ENCODE results near the gene LSM7.

LSM7 gene

DNA sequence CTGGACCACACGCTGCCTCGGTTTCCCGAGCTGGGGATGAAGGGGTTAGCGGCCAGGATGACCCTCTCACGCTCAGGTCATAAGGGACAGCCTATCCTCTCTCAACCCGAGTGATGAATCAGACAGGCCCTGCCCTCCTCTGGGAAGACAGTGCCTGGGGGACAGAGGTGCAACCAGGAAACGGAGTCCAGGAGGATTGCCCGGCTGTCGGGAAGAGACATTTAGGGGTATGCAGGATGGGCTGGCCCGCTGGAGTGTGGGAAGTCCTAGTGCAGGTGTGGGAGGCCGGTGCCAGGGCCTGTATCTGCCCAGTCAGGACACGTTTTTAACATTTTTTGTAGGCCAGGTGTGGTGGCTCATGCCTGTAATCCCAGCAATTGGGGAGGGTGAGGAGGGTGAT lies 8.3 kb downstream of the LSM7 start:
- DNase-seq = no peak

DNA sequence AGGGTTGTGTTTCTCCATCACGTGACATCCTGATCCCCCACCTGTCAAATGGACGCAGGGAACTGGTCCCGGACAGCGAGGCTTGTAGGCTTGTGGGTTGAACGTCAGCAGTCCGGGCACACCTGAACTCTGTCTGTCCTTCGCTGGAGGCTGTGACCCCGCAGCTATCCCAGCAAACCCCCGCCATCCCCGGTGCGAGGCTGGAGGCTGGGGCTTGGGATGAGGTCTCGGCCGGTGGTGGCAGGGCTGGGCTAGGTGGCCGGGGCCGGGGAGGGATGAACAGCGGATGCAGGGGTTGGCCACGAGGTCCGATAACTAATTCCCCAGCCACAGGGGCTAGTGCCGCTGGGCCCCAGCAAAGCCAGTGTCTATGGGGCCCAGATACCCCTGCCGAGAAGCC lies 8.8 kb downstream of the LSM7 start:
- DNase-seq = no peak

DNA sequence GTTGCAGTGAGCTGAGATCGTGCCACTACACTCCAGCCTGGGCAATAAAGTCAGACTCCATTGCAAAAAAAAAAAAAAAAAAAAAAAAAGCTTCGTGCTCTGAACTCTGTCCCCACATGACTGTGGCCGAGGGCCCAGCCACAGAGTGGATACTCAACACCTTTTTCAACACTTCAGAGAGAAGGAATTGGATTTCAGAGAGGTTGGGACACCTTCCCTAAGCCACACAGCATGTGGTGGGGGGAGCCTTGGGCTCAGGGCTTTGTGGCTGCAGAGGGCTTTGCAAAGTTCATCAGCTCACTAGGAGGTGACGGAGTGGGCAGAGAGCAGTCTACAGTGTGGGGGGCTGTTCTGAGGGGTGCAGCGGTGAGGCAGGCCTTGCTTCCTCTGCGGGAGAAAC lies 9.5 kb downstream of the LSM7 start:
- no peak for DNase-seq

DNA sequence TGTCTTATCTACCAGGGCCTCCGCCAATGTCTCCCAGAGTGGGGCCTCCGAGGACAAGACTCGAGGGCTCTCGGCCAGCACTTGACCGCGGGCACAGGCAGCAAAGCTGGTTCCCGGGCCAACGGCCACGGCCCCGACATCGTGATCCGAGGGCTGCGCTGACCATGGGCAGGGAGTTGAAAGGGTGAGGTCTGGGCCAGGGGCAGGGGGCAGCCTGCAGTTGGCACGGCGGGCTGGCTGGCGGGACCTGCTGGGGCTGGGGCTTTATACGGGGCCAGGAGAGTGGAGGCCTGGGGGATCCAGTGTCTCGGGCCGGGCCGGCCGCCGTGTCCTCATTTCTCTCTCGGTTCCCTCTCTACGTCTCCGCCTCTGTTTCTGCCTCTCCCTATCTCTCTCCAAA lies 10.6 kb downstream of the LSM7 start:
- no peak for DNase-seq

DNA sequence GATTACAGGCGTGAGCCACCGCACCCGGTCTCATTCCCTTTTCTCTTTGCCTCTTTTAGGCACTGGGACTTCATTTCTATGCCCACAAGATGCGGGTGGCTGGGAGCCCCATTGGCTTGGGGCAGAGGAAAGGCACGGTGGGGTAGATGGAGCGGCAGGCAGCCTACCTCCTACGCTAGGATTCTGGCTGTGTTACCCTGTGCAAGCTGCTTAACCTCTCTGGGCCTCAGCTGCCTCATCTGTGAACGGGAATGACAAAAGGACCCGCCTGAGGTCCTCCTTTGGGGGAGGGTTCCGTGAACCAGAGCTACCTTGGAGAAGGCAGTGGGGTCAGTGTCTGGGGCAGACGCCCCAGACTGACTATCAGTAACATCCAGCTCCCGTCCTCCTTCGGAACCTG lies 11.1 kb downstream of the LSM7 start:
- no peak for DNase-seq

DNA sequence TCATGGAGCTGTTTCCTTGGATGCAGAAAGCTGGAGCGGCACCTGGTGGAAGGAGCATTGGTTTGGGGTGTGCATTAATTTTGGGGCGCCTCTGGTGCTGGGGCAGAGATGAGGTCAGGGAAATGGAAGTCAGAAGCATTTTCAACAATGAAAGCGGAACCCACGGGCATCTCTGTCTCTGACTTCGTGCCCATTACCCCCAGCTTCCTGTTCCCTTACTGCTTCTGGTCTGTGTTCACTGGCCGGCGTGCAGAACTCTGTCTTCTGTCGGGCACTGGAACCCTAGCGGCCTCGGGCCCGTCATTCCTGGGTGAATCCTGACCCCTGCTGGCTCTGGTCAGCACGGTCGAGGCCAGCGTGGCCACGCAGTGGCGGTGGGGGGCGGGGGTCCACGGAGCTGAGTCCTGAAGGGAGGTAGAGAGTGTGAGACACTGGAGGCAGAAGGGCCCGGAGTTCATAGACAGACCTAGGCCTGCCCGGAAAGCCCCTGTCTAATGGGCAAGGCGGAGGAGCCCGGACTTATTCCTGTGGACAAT lies 12.5 kb downstream of the LSM7 start:
- DNase-seq = no peak

DNA sequence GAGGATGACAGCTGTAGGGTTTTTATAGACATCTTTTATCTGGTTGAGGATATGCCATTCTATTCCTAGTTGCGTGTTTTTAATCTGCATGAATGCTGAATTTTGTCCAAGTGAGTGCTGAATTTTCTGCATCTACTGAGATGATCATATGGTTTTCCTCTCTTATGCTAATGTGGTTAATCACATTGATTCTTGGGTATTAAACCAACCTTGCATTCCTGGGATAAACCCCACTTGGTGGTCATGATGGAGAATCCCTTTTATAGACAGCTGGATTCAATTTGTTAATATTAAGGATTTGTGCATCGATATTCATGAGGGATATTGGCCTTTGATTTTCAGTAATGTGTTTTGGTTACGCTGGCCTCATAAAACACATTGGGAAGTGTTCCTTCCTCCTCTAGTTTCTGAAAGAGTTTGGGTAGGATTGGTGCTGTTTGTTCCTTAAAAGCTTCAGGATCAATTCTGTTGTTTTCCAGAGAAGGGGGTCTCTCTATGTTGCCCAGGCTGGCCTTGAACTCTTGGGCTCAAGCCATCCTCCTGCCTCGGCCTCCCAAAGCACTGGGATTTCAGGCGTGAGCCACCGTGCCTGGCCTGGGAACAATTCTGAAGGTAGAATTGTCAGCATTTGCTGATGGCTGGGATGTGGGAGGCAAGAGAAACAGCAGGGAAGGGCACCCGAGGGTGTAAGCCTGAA lies 13.1 kb downstream of the LSM7 start:
- DNase-seq = no peak

DNA sequence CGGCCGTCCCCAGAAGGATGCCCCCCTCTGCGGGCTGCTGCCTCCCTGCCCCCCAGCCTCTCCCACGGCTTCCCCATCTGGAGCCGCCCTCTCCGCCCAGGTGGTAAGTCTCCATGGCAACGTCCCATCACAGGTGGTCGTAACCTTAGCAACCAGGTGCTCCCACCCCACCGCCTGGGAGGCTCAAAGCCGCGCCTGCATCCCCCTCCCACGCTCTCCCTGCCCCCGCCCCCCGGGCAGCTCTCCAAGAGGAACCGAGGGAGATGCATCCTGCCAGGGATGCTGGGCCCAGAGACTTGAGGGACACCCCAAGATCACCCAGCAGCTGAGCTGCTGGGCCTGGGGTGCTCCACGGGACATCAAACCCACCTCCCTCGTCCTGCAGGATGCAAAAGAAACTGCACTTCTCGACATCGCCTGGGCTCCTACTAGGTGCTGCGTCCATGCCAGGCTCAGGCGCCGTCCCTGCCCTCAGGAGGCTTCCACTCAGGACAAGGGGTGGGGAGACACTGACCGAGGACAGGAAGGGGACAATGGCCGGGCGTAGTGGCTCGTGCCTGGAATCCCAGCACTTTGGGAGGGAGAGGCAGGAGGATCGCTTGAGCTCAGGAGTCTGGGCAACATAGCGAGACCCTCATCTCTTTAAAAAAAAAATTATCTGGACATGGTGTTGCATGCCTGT lies 15.4 kb downstream of the LSM7 start:
- DNase-seq = no peak

DNA sequence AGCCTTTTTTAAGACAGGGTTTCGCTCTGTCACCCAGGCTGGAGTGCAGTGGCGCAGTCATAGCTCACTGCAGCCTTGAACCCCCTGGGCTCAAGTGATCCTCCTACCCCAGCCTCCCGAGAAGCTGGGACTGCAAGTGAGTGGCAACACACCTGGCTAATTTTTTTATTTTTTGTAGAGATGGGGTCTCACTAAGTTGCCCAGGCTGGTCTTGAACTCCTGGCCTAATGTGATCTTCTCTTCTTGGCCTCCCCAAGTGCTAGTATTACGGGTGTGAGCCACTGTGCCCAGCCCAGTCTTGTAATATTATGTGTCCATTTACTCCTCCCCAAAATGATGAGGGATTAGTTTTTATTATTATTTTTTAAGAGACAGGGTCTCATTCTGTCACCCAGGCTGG lies 17.3 kb downstream of the LSM7 start:
- no peak for DNase-seq

DNA sequence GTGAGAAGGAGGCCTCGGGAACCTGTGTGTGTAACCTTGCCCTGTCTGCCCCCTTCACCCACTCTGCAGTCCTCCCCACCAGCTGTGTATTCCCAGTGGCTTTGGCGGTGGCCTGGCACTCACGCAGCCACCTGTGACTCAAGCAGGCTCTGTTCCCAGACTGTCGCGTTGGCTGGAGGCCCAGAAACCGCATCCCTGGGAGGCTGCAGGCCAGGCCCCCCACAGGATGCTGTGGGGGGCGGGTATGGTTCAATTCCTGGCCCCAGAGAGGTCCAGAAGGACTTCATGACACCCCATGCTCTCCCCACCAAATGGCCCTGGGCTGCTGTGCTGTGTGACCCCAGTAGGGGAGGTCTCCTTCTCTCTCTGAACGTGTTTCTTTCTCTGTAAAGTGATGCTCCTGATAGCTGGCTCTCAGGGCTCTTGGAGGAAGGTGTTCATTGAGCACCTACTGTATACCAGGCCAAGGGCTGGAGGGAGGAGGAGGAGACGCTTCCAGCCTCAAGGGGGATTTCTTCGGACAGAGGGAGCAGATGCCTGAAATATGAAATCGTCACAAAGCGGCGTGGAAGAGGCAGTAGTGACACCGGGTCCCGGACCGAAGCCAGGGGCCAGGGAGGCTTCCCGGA lies 18.5 kb downstream of the LSM7 start:
- DNase-seq = no peak

DNA sequence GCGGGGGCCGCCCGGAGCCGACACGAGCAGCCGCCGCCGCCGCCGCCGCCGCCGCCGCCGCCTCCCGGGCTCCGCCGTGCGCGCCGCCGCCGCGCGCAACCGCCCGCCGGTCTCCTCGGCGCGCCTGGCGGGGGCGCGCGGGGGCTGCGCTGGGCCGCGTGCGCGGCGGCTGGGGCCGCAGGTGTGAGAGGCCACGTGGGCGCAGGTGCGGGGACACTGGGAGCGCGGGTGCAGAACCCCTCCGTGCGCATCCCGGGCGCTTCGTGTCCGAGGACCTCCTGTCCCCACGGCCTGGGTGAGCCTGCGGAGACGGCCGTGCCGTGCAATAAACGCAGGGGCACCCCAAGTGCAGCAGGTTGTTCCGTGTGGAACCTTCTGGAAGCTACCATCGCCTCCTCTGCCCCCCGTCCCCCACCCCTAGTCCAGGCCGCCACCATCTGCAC lies 20.3 kb downstream of the LSM7 start, which contains the start of gene LINGO3:
TSS of gene LINGO3 (minus strand) at position 41 of the 443 bp plus-strand sequence. CDS start 16,378 bp downstream, outside the sequence.
- DNase-seq = no peak

DNA sequence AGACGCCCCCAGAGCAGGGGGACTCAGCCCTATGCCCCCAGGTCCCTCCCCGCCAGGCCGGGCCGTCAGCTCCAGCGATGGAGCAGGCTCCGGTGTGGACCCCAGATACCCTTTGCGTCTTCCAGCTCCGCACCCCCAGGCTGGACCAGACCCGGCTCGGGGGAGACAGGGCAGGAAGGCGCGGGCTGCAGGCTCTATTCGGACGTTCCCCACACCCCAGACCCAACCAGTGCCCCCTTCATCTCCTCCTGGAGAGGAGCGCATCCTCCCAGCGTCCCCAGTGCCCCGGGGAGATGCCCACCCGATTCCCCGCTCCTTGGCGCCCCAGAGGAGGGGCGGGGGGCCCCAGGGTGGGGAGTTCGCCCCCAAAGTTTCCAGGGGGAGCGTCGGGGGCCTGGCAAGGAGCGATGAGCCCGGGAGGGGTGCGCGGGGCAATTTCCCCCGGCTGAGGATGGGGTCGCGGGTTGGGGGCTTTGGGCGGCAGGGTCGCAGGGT lies 20.8 kb downstream of the LSM7 start:
- DNase-seq = no peak

DNA sequence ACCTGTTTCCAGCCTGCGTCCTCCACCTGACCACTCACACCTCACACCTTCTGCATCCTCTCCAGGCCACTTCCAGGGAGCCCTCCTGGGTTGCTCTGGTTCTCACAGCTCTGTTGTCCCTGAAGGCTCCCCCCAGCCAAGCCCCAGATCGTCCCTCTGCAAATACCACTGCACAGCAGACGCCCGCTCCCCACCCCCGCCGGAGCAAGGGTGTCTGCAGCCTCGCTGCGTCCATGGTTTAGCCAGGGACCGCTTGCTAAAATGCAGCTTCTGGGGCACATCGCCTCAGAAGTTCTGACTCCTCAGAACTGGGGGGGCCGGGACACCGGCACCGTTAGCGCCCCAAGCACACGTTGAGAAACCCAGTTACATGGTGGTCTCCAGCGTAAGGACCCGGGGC lies 21.4 kb downstream of the LSM7 start:
- no peak for DNase-seq

DNA sequence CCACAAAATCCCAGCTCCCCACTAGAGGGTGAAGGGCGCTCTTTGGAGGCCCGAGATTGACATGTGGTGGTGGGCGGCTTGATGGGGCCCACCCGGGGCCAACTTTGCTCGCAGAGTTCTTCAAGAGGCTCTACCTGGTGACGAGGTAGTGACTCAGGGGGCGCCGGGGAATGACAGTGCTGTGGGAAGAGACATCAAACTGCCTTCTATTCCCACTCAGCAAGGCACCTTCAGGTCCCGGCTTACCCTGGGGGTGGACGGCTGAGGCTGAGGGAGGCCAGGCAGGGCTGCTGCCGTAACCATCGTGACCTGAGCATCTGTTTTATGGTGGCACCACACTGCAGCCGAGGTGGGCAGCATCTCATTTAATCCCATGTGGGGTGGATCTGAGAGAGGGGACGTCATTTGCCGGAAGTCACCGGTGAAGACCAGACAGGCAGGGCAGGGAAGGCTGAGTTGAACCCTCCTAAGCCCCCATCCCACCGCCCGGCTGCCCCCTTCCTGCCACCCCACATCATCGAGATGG lies 22.0 kb downstream of the LSM7 start:
- no peak for DNase-seq

DNA sequence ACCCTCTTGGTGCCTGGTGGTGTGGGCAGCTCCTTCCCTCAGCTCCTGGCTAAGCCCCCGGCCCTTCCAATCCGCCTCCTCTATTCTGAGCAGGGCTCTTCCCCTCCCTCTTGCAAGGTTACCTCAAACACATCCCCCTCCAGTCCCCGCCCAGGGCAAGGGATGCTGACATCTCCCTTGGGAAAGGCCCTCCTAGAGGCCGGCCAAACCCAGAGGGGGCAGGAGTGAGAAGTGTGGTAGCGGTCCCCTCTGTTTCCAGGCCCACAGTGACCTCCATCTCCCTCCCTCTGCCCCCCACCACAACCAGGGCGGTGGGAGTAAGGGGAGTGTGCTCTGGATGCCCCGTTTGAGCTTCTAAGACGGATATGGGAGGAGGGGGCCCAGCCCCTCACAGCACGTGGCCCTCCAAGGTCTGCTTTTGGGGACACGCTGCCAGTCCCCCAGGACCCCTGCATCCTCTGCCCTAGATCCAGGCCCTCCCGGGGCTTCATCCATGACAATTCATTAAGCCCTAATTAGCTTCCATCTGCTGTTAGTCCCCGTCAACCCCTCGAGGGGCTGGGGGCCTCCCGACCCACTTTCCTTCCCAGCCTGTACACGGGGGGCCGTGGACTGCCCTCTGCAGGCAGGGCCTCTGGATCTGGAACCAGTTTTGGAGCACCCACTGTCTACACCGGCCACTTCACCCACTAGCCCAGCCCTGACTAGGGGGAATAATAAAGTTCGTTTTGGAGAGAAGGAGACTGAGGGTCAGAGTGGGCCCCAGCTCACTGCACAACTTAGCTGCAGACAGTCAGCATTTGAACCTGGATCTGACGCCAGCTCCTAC lies 22.7 kb downstream of the LSM7 start:
- no peak for DNase-seq

DNA sequence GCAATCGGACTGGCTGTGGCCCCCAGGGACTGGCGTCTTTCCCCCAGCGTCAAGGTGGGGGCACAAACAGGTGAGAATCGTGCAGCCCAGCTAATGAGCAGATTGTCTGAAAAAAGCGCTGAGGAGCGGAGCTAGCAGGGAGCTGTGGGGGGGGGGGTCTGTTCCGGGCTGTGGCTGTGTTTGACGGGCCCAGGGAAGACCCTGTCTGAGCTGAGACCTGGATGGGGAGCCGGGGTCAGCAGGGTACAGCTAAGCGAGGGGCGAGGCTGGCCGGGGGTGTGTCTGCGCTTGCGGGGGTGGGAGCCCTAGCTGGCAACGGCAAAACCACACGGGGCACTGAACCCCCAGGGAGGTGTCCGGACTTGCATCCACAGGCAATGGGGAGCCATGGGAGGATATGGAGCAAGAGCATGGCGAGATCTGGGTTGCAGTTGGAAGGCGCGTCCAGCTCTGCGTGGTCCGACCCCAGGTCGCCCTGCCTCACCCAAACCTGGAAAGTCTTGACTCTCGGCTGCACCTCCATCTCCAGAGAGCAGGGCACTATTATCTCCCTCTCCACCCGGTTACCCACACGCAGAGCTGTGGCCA lies 25.1 kb downstream of the LSM7 start:
- no peak for DNase-seq

DNA sequence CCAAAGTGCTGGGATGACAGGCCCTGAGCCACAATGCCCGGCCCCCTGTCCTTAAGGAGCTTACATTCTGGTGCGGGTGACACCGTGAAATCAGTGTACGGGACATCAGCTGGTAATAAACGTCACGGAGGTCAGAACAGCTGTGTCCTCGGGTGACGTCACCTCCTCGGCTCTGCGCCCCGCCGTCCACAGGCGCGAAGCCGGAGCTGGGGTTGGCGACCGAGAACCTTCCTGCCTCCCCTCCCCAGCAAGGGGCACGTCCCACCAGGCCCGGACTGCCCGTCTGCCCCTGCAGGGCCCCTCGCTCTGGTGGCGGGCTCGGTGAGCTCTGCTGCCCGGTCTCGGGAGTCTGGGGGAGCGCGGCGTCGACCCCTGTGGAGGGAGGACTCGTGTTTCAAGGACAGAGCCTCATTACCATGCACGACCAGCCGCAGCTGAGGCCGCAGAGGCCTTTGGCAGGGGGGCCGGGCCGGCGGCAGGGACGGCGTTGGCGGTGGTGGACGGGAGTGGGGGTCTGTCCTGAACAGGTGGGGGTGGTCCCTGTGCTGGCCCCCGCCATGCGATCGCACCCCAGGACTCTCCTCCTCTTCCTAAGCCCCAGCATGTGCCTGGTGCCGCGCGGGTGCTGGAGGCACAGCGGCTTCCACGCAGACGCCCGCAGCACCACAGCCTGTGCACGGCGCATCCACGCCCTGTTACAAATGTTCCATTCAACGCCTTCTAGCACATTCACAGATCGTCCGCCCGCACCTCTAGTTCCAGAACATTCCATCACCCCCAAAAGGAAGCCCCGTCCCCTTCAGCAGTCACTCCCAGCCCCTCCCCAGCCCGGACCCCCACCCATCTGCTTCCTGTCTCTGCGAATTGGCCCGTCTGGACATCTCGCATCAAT lies 25.8 kb downstream of the LSM7 start:
- DNase-seq = no peak

DNA sequence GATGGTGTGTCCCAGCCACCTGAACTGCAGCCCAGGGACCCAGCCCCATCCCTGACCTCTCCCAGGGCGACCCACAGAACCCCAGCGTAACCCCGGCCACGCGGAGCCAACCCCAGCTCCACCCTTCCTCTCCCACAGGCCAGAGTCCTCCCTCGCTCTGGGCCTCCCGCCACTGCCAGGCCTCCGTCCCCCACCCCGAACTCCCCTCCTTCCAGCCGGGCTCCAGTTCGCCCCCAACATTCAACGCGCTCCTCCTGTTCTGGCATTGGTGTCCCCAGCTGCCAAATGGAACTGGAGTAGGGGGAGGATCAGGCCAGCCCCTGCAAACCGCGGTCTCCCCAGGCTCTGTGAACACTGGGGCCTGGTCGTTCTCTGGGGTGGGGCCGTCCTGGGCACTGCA lies 27.9 kb downstream of the LSM7 start:
- DNase-seq = no peak

DNA sequence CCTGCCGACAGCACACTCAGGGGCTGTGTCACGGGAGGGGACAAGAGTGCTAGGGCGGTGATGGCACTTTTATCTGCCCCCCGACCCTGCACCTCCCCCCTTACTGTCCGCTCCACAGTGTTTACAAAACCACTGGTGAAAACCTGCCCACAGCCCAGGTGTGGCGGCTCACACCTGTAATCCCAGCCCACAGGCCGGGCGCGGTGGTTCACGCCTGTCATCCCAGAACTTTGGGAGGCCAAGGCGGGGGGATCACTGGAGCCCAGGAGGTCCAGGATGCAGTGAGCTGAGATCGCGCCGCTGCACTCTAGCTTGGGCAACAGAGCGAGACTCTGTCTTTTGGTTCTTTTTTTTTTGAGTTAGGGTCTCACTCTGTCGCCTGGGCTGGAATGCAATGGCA lies 32.2 kb downstream of the LSM7 start:
- no peak for DNase-seq

DNA sequence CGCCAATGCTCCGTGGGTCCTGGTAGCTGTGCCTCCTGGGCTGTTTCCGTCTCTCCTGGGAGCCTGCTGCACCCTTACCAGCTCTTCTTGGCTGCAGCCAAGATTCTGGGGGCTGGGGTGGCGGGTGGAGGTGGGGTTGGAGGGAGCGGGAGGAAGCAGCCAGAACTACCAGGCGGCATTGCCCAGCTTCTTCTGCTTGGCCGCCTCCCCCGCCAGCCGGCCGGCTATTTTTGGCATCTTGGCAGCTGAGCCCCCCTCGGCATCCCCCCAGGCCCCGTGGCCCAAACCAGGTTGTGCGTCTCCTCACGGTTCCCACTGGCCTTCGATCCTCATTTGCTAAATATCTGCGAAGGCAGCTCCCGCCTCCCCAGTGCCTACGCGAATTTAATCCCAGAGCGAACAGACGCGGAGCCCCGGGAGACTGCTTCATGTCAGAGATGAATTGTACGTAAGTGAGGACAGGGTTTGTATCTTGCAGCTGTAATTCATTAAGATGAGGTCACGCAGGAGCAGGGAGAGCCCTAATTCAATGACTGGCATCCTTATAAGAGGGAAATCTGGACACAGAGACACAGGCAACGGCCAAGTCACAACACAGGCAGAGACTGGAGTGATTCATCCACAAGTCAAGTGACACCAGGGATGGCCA lies 33.6 kb downstream of the LSM7 start:
- no peak for DNase-seq

Measured in NCI-H510A (cell line).